ENCODE measurements around the gene C17orf100.

DNA sequence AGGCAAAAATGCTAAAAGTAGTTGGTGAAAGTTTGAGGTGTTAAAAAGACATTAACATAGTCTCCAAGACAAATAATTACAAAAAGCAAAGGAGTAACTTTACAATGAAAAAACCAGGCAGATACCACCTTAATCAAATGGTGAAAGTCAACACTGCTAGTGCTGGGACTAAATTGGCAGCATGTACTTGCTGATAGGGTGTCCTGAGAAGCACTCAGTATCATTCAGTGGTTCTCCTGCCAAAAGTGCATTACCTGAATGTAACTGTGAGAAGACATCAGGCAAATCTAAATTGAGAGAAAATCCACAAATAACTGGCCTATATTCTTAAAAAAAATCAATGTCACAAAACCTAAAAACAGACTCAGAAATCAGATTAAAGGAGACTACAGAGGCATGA lies 19.0 kb upstream of the C17orf100 start:
- TF ChIP-seq, protein P1, sequence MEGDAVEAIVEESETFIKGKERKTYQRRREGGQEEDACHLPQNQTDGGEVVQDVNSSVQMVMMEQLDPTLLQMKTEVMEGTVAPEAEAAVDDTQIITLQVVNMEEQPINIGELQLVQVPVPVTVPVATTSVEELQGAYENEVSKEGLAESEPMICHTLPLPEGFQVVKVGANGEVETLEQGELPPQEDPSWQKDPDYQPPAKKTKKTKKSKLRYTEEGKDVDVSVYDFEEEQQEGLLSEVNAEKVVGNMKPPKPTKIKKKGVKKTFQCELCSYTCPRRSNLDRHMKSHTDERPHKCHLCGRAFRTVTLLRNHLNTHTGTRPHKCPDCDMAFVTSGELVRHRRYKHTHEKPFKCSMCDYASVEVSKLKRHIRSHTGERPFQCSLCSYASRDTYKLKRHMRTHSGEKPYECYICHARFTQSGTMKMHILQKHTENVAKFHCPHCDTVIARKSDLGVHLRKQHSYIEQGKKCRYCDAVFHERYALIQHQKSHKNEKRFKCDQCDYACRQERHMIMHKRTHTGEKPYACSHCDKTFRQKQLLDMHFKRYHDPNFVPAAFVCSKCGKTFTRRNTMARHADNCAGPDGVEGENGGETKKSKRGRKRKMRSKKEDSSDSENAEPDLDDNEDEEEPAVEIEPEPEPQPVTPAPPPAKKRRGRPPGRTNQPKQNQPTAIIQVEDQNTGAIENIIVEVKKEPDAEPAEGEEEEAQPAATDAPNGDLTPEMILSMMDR (optimal IDR thresholded peaks at IDR 0.05 in 1 of 3, IDR thresholded peaks at IDR 0.05 in 1 of 3, conservative IDR thresholded peaks at IDR 0.05 in 1 of 3; ENCODE audit: extremely low read depth in 1 of 3, insufficient read depth in 2 of 3, low read length in 3 of 3) = no peak
- no peak for TF ChIP-seq EZH2 (IDR thresholded peaks at IDR 0.05; ENCODE audit: low read length)

Measured in keratinocyte (primary cell).